ELR (cell line): ENCODE measurements around the gene ZNF827.
A peak's percentile ranks its signal among the peaks of the same experiment; 100 is the strongest.

Experiments
- DNase-seq: peaks from one replicate; pipeline ENCODE4 v3.0.0-alpha.2; 2015; ENCODE audit warnings: low read depth

Gene ZNF827

GRCh38 chr4:145797278-145797677 is 141.3 kb downstream of the ZNF827 start:
- no peak for DNase-seq

DNA sequence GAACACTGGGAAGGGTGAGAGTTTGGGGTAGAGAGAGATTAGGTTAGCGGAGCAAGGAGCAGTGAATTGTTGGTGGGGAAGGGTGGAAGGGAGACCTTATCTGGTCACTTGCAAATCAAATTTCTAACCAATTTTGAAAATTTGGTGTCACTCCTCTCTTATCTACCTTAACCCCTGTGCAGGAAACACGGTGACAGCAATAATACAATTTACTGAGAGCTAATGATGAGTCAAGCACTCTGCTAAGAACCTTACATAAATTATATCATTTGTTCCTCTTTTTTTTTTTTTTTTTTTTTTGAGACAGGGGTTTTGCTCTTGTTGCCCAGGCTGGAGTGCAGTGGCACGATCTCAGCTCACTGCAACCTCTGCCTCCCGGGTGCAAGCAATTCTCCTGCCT is 142.3 kb downstream of the ZNF827 start:
- no peak for DNase-seq

- DNase-seq: no peak
Measured at GRCh38 chr4:145795521-145795920, 143.1 kb downstream of the ZNF827 start.

DNA sequence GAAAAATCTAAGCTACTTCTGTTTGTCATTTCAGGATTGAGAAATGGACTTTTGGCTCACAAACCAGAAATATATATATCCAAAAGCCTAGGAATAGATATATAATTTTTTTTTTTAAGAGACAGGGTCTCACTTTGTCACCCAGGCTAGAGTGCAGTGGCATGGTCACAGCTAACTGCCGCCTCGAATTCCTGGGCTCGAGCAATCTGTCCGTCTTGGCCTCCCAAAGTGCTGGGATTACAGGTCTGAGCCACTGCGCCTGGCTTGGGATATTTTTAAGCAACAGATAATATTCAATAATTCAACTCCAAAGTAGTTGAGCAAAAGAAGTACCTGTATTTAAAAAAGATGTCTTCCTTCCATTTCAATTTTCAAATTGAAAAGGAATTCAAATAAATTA is 146.2 kb downstream of the ZNF827 start:
- DNase-seq: no peak

DNA sequence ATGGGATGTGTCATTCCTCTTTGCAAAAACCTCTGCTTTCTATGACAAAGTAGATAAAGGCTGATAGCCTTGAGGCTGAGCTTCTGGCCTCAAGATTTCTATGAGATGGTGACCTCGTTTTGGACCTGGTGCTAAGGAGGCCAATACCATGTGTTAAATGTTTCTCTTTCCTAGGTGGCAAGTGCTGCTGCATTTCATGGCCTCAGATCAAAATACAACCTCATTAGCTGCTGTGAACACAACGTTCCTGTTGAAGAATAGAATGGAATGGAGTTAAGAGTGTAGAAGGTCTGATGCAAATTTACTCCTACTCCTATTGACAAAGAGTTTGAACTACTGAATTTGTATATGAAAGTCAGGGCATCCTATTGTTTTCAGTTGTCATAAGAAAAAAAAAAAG is 146.6 kb downstream of the ZNF827 start:
- DNase-seq: no peak

DNA sequence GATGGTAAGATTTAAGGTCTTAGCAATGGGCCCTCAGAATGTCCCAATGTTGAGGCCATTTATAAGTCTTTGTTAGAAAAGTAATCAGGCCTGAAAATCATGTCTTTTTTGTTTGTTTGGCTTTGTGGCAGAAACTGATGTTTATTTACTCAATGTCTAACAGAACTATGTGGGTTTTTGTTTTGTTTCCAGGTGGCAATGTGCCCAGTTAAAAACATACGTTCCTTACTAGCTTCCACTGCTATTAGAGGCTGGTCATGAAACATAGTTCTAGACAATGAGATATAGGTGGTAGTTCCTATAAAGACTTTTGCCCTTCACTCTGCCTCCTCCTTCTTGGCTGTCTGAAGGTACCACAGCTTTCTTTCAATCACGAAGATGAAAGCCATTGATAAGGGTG is 149.9 kb downstream of the ZNF827 start:
- no peak for DNase-seq

GRCh38 chr4:145786830-145787229 is 151.8 kb downstream of the ZNF827 start:
- DNase-seq: no peak

GRCh38 chr4:145786261-145786660 is 152.4 kb downstream of the ZNF827 start:
- DNase-seq: no peak

DNA sequence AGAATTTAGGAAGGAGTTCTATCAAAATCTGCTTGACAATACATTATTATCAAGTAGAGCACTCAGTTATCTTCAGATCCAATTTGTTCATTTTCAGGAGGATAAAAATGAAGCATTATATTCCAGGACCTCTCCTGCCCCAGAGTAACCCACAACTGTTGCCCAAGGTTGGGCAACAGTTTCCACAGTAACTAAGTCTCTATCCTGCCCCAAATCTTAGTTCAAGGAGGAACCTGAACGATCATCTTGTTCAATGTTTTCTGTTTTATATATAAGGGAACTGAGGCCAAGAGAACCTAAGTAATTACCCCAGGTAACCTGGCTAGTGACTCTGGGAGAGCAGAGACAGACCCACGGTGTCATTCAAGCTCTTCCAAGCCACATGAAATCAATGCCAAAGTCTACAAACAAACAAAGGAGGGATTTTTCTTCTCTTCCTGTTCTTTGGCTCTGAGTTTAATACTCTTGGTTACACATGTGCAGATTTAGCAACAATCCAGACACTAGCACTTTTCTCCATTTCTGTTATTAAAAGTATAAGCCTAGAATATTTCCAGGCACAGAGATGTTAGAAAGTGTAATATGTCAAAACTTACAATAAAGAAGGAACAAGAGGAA is 153.1 kb downstream of the ZNF827 start:
- no peak for DNase-seq

- no peak for DNase-seq
Measured at GRCh38 chr4:145784036-145784435, 154.6 kb downstream of the ZNF827 start.

DNA sequence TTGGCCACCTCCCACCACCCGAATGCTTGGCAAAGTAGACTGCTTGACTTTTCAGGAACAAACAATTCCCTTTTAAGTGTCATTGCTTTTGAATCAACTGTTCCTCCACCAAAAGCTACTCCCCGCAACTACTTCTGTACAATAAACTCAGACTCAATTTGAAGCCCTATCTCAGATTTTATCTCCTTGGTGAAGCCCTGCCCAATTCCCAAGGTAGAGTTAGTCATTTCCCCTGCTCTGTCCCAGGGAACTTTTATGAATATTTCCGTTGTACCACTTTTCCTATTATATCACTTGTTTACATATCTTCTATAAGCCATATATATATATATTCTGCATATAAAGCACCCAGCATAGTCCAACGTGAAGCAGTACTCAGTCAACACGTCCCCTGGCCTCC is 155.9 kb downstream of the ZNF827 start:
- peak; percentile 44 for DNase-seq

- DNase-seq: peak; percentile 9
Measured at GRCh38 chr4:145781351-145781750, 157.3 kb downstream of the ZNF827 start.

DNA sequence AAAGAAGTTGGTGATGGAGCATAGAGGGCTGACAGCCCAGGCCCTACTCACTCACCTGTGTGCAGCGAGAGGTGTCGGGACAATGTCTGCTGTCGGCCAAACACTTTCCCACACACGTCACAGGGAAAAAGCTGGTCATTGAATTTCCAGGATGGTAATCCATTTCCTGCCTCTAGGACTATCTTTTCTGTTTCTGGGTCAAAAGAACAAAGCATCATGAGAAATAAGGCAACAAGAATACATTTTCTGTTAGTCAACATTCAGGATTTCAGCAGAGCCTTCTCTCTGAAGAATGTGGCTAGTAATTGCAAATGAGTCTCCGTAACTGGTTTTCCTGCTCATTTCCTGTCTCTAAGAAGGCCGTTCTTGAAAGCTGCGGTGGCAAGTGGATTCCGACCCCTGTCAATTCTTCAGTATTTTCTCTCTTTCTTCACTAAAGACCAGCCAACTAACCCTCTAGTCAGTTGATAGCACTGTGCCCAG is 159.3 kb downstream of the ZNF827 start:
- peak; percentile 70 for DNase-seq

DNA sequence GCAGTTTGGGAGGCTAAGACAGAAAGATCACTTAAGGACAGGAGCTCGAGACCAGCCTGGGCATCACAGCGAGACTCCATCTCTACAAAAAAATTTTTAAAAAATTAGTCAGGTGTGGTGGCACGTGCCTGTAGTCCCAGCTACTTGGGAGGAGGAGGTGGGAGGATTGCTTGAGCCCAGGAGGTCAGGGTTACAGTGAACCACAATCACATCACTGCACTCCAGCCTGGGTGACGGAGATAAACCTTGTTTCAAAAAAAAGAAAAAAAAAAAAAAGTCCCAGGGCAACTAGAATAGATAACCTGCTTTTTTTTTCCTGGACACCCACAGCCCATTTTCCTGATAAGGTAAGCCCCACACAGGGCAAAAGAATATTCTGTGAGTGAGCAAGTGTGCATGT is 162.4 kb downstream of the ZNF827 start:
- no peak for DNase-seq

DNA sequence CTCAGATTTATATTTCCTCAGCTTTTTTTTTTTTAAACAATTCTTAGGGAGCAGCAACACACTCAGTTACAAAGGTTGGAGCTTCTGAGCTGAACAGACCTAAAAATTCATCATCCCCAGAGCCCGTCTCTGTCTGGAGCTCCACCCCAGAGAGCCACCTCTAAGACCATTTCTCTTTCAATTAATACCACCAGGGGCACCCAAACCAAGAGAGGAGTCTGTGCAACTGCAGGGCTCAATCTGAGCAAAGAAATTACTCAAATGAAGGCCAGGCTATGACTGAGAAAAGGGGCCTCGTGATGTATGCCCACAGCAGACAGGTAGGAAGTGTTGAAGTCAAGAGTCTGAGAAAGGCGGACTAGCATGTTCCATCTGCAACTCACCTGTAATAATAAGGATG is 163.2 kb downstream of the ZNF827 start:
- no peak for DNase-seq

DNA sequence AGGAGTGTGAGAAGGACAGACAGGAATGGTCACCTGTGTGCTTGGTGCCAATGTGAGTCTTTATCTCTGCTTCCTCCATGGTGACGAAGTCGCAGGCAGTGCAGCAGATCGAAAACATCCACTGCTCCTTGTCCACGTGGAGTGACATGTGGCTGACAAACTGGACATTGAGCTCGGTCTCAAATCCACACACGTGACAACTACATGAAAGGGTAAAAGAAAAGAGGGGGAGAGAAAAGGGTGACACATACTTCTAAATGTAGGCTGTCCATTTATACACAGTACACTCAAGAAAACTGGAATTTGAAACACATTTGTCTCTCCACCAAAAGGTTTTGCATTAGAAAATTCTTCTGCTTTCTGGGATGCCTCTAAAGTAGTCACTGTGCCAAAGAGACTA is 164.2 kb downstream of the ZNF827 start:
- DNase-seq: no peak

- DNase-seq: no peak
Measured at GRCh38 chr4:145773581-145774234, 164.9 kb downstream of the ZNF827 start.

DNA sequence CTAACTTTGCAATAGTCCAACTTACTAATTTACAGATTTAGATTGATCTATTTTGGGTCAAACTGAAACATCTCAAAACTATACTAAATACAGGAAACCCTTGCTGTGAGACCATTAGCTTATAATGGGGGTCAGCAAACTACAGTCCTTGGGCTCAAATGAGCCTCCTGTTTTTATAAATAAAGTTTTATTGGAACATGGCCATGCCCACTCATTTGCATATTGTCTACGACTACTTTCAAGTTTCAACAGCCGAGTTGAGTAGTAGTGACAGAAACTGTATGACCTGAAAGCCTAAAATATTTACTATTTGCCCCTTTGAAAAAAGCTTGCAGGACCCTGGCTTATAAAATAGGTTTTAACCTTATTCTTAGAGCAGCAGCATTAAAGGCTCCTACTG is 166.3 kb downstream of the ZNF827 start:
- DNase-seq: no peak

GRCh38 chr4:145770124-145770523 is 168.5 kb downstream of the ZNF827 start:
- DNase-seq: no peak

- DNase-seq: no peak
Measured at GRCh38 chr4:145769450-145770037, 169.1 kb downstream of the ZNF827 start.

DNA sequence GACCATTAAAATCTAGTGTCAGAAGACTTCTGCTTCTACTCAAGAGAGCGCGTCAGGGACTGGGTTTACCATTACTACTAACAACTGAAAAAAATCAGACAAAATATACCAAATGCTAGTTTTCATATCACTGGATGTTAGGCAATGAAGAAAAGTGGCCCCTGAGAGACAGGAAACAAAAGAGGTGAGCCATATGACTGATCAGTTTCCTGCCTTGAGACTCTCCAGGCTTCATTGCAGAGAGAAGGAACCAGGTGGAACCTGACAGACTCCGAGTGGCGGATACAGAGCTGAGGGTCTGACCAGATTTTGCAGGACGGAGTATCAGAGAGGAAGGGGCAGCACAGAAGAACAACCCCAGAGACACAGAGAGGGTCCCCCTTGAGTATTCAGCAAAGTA is 172.3 kb downstream of the ZNF827 start:
- DNase-seq: no peak

DNA sequence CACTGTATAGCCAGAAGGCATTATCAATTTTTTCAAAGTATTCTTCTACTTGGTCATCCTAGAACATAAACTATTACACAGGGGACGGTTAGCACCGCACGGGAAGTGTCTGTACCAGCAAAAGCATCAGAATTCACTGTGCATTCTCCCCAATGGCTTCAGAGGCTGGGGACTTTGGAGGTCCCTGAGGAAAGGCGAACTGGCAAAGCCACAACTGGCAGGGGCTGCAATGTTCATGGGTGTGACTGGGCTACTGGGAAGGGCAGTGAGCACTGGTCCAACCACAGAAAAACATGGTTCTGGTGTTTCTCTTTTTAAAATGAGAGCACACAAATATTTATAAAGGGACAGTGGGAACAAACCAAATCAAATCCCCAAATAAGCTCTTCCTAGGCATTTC is 175.2 kb downstream of the ZNF827 start:
- no peak for DNase-seq

GRCh38 chr4:145762719-145763118 is 175.9 kb downstream of the ZNF827 start:
- no peak for DNase-seq
